KOPT-K1 (cell line): ENCODE results near the gene MYH14.

Source experiments
- H3K27ac ChIP-seq: fragments of 200-600 bp; sonication (generic); 2 replicates; pipeline ENCODE4 v1.5.1; 2016; ENCODE audit warnings: antibody characterized with exemption, mild to moderate bottlenecking, low read depth, low read length; ENCODE audit not compliant: poor library complexity, severe bottlenecking
- H3K36me3 ChIP-seq: fragments of 200-600 bp; sonication (generic); 2 replicates; pipeline ENCODE4 v1.5.1; 2017; ENCODE audit warnings: antibody characterized with exemption, mild to moderate bottlenecking, low read length, moderate library complexity; ENCODE audit not compliant: insufficient read depth
- H3K9me3 ChIP-seq: fragments of 200-600 bp; sonication (generic); 2 replicates; pipeline ENCODE4 v1.5.1; 2017; ENCODE audit warnings: antibody characterized with exemption, low read length, mild to moderate bottlenecking; ENCODE audit not compliant: insufficient read depth, poor library complexity, severe bottlenecking

MYH14 gene

DNA sequence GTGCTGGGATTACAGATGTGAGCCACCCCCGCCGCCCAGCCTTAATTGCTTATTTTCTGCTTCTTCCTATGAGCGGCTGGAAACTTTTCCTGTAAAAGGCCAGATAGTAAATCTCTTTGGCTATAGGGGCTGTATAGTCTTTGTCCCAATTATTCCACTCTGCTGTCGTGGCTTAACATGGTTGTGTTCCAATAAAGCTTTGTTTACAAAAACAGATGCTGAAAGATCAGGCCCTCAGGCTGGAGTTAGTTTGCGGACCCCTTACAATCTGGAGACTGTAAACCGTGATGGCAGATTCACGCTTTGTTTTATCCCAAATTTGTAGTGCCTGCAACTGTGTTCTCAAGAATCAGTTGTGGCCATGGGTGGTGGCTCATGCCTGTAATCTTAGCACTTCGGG, 115.0 kb downstream of the MYH14 start:
- no peaks in the 10 kb centered on the region for H3K36me3 ChIP-seq
- no peak overlapping the region for H3K27ac ChIP-seq
- no peaks in the 10 kb centered on the region for H3K9me3 ChIP-seq

DNA sequence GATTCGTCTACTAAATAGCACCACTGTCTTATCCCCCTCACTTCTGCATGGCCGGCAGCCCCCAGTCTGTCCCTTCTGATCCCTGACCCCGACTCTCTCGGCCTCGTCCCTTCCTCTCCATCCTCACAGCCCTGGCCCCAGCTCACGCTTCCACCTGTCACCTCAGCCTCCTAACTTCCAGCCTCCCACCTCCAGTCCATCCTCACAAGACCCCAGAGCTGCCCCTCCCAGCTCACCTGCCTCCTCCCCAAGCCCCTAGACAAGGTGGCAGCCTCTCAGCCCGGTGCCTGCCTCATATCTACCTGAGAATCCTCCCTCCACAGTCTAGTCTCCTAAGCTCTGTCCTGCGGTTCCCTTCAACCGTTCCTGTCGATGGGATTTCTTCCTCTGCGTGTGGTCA, 115.7 kb downstream of the MYH14 start:
- H3K36me3 ChIP-seq, result no peaks in the 10 kb centered on the region
- H3K27ac ChIP-seq, result no peak overlapping the region
- no peaks in the 10 kb centered on the region for H3K9me3 ChIP-seq

DNA sequence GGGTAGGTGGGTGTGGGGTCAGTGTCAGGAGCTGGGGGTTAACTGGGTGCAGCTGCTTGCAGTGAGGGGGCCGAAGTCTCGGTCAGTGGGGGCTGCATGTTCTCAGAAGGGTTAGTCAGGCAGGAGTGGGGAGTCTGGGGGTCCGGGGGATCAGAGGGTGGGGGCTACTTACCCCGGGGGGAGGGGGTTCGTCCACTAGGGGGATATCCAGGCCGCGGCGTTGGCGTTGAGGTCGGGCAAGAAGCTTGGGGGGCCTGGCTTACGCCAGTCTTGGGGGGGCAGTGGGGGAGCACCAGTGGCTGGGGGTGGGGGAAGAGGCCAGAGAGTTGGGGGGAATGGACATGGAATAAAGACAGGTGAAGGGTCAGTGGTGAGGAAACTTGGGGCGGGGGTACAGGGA, 116.6 kb downstream of the MYH14 start:
- no peaks in the 10 kb centered on the region for H3K36me3 ChIP-seq
- H3K27ac ChIP-seq, result no peak overlapping the region
- no peaks in the 10 kb centered on the region for H3K9me3 ChIP-seq

DNA sequence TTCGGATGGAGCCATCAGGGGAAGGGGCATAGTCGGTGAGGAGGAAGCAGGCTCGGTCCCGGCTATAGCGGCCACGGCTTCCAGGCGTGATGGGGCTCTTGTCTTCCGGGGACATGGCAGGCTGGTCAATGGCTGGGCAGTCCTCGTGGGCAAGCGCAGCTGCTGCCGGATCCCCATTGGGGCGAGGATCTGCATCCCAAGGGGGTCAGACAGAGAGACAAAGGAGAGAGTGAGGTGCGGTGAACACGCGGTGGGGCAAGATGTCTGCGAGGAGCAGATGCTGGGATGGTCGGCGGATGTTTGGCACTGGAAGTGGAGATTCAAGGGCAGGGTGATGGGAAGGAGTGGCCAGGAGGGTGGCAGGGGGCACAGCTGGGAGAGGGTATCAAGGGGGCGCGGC, 117.2 kb downstream of the MYH14 start:
- H3K36me3 ChIP-seq, result no peaks in the 10 kb centered on the region
- H3K27ac ChIP-seq, result no peak overlapping the region

DNA sequence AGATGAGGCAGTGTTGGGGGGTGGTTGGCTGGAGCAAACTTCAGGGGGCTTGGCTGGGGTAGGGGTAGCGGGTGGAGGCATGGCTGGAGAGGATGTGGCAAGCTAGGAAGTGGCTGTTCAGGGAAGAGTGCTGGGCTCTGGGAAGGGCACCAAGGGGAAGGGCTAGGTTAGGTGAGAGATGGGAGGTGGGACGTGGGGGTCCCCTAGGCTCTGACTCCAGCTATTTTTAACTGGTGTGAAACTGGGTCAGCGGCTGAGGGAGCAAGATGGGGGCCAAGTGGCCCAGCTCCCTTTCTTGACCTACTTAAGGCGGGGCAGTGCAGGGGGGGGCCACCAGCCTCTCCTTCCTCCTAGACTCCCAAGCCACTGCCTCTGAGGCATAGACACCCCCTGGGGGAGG, 118.4 kb downstream of the MYH14 start:
- no peak overlapping the region for H3K27ac ChIP-seq
- H3K9me3 ChIP-seq, result no peaks in the 10 kb centered on the region
- no peaks in the 10 kb centered on the region for H3K36me3 ChIP-seq

More for the DNA sequence above, 117.2 kb downstream of the MYH14 start:
- no peaks in the 10 kb centered on the region for H3K9me3 ChIP-seq

DNA sequence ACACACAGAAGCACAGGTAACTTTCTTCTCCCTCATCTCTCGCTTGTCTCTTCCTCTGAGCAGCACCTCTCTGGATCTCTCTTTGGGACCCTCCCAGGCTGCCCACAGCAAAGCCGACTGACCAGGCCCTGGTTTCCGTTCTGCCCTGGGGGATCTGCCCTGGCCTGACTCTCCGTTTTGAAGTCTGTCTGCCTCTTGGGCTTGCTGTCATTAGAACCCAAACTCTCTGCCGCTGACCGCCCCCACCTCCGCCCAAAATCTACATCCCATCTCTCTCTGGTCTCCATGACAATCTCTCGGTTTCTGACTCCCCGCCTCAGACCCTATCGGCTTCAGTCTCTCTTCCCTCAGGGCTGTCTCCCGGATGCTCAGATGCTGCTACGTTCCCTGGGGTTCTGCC, 118.8 kb downstream of the MYH14 start:
- no peaks in the 10 kb centered on the region for H3K9me3 ChIP-seq
- H3K36me3 ChIP-seq, result no peaks in the 10 kb centered on the region
- H3K27ac ChIP-seq, result no peak overlapping the region

DNA sequence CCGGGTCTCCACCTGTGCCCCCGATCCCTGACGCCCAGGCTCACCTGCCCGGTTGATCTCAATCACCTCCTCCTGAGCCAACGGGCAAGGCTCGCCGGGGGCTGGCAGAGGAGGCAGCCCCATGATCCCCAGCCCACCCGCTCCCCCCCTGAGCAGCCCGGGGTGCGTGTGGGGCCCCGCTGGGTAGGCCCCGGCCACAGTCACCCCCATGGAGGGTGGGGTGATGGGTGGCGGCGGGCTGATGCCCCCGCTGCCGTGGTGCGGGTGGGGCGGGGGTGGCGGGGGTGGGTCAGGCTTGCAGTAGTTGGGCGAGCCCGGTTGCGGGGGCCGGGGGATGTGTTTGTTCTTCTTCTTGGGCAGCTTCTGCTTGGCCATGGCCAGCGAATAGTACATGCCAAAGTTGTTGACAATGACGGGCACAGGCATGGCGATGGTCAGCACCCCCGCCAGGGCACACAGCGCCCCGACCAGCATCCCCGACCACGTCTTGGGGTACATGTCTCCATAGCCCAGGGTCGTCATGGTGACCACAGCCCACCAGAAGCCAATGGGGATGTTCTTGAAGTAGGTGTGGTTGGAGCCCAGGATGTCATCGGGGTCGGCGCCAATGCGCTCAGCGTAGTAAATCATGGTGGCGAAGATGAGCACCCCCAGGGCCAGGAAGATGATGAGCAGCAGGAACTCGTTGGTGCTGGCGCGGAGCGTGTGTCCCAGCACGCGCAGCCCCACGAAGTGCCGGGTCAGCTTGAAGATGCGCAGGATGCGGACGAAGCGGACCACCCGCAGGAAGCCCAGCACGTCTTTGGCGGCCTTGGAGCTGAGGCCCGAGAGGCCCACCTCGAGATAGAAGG, 119.7 kb downstream of the MYH14 start:
- no peaks in the 10 kb centered on the region for H3K36me3 ChIP-seq
- H3K9me3 ChIP-seq, result no peaks in the 10 kb centered on the region
- no peak overlapping the region for H3K27ac ChIP-seq

DNA sequence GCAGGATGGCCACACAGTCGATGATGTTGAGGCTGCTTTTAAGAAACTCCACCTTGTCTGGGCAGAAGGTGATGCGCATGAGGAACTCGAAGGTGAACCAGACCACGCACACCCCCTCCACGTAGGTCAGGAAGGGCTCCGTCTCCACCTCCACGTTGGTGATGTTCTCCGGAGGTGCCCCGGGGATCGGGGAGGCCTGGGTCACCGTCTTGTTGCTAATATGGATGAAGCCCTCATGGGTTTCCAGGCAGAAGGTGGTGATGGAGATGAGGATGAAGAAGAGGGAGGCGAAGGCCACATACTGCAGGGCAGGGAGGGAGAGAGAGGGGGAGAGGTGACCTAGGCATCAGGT, 120.3 kb downstream of the MYH14 start:
- H3K36me3 ChIP-seq, result no peaks in the 10 kb centered on the region
- H3K9me3 ChIP-seq, result no peaks in the 10 kb centered on the region
- no peak overlapping the region for H3K27ac ChIP-seq

DNA sequence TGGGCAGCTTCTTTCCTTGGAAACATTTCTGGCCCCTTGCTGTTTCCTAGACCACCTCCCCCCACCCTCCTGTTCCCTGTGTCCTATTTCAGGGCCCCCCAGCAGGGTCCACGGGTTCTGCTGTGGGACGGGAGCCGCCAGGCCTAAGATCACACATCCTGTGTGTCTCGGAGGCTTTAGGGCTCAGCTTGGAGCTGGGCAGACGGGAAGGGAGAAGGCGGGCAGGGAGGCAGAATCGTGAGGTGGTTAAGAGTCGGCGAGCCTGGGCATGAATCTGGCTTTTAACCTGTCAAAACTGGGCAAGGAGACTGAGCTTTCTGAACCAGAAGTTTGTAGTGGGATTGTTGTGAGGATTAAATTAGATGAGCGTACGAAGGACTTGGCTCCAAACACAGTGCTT, 120.9 kb downstream of the MYH14 start:
- H3K27ac ChIP-seq, result no peak overlapping the region
- no peaks in the 10 kb centered on the region for H3K36me3 ChIP-seq
- H3K9me3 ChIP-seq, result no peaks in the 10 kb centered on the region

DNA sequence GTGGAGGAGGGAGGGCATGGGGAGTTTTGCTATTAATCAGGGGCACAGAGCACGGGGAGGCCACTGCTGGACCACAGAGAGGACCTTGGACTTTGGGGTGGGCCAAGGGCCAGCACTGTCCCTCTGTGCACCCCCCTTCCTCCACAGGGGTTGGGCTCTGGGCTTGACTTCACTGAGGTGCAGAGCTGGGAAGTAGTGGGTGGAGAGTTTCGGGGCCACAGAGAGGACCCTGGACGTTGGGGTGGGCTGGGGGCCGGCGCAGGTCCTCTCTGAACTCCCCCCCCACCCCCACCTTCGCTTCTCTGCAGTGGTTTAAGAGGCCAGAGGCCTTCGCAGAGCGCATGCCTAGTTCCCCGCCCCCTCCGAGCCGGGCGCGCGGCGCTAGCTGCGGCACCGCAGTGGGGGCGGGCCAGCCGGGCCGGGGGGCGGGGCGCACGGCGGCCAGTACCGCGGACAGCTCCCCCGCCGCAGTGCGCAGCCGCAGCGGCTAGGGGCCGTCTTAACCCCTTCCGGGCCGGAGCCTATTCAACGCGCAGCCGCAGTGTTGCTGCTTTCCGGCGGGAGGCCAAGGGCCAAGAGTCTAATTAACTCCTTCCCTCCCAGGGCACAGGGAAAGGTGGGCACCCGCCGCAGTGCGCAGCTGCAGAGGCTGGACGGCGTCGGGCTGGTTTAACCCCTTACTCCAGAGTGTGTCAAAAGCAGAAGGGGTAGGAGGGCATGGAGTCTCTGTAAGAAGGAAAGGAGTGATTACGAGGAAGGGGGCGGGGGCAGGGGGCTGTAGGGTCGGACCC, 122.1 kb downstream of the MYH14 start:
- Histone ChIP-seq H3K27ac (no peak overlapping the region), H3K9me3 (no peaks in the 10 kb centered on the region), H3K36me3 (no peaks in the 10 kb centered on the region)

DNA sequence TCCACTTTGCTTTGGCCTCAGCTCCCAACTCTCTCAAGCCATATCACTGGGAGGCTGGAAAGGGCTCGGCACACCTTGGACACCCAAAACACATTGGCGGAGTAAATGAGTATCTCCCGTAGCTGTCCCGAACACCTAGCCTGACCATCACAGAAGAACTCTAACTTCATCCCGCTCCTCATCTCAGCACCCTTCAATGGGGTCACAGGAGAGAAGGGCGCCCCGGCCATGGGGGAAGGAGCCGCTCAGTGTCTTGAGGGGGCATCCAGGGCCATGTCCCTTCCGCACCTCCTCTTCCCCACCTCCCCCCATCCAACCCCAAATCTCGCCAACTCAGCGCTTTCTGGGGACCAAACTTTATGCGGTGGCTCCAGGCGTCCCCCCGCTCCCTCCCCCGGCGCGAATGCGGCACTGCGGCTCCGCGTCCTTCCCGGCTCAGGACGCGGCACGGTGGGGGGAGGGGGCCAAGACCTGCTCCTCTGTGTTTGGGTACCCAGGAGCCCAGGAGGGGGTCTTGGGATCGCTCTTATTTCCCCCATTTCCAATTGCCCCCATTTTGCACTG, 122.8 kb downstream of the MYH14 start:
- no peak overlapping the region for H3K27ac ChIP-seq
- H3K36me3 ChIP-seq, result no peaks in the 10 kb centered on the region
- H3K9me3 ChIP-seq, result no peaks in the 10 kb centered on the region

DNA sequence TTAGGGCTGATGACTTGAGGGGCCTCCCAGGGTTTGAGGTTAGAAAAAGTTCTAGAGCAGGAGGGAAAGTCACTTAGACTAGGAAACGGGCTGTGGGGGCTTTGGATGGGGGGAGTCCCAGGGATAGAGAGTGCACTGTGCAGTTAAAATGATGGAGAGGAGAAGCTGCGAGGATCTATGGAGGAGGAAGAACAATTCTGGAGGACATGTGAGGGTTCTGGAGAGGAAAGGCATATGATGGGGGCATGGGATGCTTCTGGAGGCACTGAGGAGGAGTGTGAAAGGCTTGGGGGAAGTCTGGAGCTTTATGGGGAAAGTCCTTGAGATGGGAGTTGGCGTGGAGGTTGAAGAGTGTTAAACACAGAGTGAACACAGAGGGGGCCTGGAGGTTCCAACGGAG, 123.6 kb downstream of the MYH14 start:
- H3K9me3 ChIP-seq, result no peaks in the 10 kb centered on the region

DNA sequence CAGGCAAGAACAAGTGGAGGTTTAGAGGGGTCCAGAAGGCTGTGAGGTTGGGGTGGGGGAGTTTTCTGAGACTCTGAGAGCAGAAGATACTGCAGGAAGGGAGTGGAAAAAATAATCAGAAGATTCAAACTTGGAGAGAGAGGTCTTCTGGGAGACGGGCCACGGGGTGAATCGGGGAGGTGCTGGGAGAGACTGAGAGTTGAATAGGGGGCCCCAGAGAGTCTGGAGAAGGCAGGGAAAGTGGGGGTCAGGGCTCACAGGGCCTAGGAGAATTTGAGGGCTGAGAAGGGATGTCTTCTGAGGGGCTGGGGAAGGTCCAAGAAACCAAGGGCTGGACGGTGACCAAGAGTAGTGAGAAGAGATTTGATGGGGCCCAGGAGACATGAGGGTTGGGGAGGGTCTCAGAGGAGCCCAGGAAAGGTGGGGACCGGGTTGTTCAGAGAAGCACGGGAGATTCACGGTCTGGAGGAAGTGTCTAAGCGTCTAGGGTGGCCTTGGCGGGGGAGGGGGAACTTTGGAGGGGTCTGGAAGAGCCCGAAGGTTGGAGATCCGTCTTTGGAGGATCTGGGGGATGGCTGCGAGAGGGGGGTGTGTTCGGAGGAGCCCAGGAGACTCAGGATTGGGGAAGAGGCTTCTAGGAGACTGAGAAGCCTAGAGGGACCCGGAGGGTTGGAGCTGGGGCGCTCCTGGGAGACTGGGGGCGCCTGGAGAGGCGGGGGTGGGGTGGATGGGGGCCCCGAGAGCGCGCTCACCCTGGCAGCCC, 124.2 kb downstream of the MYH14 start:
- Histone ChIP-seq H3K27ac (no peak overlapping the region), H3K36me3 (no peaks in the 10 kb centered on the region), H3K9me3 (no peaks in the 10 kb centered on the region)

More for the DNA sequence above, 123.6 kb downstream of the MYH14 start:
- Histone ChIP-seq H3K27ac (no peak overlapping the region), H3K36me3 (no peaks in the 10 kb centered on the region)

DNA sequence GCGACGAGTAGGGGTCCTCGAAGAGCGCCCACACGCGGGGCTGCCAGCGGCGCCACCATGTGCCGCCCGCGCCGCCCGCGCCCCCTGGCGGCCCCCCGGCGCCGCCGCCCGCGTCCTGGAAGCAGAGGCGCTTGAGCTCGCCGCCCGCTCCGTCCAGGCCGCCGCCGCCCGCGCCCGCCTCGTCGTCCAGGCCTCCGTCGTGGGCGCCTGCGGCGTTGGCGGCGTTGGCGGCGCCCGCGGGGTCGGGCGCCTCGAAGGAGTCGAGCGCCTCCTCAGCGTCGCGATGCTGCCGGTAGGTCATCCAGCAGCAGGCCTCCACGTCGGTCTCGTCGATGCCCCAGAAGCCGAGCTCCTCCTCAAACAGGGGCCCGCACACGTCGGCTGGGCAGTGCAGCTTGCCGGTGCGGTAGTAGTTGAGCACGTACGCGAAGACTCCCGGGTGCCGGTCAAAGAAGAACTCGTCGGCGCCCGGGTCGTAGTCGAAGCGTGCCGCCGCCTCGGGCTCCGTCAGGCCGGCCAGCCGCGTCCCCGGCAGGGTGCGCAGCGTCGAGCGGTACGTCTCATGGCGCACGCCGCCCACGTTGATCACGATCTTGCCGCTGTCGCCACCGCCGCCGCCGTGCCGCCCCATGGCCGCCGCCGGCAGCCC, 124.9 kb downstream of the MYH14 start:
- Histone ChIP-seq H3K9me3 (no peaks in the 10 kb centered on the region), H3K27ac (no peak overlapping the region), H3K36me3 (no peaks in the 10 kb centered on the region)

DNA sequence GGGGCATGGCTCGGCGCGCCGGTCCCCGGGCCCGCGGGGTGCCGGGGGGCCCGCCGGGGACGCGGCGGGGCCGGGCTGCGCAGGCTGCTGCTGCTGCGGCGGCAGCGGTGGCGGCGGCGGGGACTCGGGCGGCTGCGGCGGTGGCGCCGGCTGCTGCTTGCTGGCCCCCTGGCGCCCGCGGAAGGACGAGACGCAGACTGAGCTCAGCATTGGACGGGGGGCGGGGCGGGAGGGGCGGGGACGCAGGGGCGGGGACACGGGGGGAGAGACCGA, 125.4 kb downstream of the MYH14 start:
- no peaks in the 10 kb centered on the region for H3K36me3 ChIP-seq
- H3K9me3 ChIP-seq, result no peaks in the 10 kb centered on the region
- no peak overlapping the region for H3K27ac ChIP-seq
